ENCODE data around the gene WNT6.

The WNT6 gene

DNA sequence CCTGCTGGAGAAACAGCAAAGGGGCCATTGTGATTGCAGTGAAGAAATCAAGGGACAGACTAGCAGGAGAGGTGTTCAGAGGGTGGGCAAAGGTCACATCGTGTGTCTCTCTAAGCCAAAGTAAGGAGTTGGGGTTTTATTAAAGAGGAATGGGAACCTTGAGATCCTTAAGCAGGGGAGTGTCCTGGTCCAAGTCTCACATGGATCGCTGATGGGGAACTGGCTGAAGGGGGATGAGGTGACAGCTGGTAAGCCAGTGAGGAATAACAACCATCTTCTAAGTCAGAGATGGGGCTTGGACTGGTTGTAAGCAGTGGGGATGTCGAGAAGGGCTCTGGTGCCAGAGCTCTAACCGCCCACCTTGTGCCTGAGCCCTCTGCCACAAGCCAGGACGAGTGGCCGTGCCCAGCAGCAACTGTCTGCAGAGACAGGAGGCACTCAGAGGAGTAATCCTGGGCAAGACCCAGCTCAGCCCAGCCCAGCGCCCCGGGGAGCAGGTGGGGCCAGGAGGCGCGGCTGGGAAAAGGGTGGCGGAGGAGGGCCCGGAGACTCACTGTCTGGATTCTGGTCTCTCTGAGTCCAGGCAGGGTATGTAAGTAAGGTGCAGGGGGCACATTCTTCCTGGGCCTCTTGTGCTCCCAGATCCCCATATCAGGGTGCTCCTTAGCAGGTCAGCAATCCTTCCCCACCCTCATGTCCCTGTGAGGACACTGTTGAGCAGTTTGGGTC is 34.7 kb downstream of the WNT6 start:
- DNase-seq = no peak

DNA sequence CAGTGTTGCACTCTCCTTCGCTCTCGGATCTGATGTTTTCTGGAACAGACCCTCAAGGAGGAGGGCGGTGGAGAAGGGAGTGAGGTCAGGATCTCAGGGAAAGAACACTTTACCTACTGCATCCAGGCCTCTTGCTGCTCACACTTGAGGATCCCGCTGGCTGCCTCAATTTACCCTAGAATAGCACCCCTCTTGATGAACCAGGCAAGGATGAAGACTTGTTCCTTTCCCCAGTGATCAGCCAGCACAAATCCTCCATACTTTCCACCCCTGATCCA is 35.2 kb downstream of the WNT6 start:
- DNase-seq = no peak

DNA sequence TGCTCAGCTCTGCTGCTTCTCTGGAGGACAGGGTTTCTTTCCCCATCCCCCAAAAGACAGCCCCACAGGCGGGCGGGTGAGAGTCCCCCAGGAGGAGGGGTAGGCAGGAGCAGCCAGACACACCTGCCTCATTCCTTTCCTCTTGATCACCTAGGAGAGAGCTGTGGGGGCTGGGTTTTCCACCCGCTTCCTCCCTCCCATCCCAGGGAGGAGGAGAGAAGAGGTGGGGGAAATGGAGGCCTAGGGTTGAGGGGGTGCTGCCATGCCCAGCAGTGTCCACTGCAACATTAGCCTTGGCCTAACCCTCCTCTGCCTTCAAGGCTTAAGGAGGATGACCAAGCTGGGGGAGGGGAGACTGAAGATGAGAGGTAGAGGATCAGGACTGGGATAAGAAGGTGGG is 35.7 kb downstream of the WNT6 start:
- no peak for DNase-seq

DNA sequence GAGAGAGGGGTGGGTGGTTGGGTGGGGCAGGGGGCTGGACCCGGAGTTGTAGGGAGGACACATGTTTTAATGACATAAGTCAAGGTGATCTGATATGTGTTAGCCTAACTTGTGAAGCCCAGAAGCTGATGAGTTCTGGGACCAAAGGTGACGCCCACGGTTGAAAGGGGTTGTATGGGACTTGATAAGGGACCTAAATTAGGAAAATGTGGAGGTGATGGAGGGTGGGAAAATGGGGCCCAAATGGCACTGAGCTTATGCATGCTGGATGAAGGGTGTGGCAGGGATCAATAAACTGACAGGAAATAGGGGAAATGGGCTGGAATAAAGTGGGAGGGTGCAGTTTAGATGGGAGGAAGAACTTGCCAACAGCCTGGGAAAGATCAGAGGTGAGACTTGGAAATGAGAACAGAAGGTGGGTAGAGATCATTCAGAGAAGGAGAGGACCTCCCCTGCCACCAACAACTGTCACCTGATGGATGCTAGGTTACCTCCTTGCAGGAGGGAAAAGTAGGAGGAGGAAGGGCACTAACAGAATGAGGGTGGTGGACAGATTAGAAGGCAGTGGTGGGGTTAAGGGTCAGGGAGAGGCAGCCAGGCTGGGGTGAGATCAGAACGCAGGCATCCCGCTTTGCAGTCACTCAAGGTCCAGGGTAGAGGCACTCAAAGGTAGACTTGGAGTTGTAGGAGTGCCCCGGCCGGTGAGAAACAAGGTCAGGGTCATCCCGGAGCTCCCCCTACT is 36.3 kb downstream of the WNT6 start:
- DNase-seq = no peak

DNA sequence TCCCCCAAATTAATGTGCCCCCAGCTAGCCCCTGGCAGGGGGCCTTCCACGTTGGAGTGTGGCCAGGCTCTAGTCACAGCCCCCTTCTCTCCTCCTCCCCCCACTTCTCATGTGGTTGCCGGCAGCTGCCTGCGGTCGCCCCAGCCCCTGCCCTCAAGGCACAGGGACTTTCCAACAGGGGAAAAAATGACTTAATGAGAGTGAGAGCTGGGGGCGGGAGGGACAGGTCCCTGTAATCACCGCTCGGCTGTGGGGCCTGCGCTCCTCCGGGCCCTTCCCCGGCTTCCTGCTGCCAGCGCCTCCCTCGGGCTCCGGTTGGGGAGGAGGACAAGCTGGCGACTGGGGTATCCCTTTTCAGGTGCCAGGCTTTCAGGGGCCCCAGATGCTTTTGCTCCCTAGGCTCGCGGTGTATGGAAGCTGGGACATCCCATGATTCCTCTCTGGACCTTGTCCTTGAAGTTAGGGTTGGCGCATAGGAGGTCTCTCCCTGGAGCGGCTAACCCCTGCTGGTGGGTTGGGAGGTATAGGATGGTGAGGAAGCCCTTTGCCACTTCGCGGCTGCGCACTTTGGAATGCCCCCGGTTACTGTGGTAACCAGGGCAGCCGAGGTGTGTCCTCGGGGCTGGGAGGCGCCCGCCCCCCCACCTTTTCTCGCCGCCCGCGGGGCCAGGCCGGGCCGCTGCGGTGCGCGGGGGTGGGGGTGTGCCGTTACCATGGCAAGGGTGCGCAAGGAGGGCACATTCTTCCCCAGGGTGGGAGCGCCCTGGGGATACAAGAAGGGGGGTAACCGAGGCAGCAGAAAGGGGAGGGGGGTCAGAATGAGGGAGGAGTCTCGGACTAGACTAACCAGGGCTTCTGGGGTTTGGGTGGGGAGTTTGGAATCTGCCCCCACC is 37.1 kb downstream of the WNT6 start:
- DNase-seq = peak; percentile 47 to 75 (median 60)

DNA sequence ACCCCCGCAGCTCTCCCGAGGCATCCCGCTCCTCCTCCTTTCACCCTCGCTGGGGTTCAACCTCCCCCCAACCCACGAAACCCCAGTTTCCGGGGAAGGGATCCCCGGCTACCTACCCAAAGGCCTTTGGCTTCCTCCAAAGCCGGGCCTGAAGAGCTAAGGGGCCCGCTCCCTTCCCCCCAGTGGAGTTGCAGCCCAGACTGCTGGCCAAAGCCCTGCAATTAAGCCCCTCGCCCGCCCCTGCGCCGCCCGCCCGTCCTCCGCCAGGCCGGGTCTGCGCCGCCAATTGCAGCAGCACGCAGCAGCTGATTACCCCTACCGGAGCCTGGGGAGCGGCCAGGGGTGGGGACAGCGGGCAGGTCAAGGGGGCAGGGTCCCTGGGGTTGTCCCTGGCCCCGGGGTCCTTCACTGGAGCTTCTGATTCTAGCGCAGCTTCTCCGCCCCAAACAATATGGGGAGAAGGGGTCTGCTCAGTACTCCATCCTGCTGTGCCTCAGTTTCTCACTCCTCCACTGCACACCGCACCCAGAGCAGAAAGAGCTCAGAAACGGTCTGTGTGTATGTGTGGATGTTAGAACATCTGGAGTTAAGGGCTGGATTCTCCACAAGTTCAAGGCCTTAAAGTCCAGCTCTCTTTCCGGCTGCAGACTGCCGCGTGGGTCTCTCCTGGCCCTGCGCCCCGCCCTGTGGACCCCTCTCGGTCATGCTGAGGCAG is 37.9 kb downstream of the WNT6 start:
- no peak for DNase-seq

DNA sequence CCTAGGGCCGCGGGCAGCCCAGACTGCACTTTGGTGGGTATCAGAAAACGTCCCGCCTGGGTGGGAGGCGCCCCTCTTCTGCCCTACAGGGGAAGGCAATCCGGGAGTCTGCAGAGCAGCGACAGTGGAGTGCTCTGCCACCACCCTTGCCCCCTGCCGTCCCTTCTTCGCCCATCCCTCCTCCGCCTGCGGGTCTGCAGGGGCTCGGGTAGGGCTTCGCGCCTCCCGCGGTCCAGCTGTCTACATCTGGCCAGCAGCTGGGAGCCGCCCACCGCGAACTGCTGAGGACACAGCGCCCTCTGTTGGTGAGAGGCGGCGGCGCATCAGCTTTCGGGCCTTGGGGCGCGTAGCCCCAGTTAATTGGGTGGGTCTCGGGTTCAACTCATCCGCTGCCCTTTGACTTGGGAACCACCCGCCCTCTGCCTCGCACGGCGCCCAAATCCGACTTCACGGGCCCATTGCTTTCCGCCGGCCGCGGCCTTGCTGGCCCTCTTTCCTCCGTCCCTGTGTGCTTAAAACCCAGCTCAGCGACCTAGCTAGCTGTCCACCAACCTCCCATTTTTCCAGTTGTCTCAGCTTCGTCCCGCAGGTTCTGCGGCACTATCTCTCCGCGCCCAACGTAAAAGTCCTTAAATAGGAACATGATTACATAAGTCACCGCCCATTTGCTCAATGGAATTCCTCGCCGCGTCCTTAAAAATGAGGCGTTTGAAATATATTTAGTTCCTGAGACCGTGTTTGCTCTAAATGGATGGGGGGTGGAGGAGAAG is 38.7 kb downstream of the WNT6 start:
- DNase-seq = peak; percentile 66 to 83 (median 80)

DNA sequence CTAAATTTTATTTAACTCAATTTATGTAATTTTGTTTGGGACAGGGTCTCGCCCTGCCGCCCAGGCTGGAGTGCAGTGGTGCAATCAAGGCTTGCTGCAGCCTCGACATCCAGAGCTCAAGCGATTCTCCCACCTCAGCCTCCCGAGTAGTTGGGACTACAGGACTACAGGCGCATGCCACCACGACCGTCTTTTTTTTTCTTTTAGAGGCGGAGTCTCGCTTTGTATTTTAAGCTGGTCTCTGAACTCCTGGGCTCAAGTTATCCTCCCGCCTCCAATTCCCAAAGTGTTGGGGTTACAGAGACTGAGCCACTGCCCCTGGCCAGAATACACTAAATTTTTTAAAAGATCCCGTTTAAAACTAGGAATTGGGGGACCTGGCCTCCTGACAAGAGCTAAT is 39.5 kb downstream of the WNT6 start:
- no peak for DNase-seq

DNA sequence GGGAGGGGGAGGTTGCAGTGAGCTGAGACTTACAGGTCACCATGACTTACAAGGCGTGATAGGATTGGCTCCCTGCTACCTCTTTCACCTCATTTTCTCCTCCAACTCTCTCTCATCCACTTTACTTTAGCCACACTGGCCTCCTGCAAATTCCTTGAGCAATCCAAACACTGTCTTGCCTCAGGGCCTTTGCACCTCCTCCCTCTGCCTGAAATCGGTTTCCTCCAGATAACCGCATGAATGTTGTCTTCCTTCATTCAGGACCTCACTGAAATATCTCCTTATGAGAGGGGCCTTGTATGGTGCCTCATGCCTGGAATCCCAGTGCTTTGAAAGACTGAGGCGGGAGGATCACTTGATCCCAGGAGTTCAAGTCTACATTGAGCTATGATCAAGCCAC is 42.8 kb downstream of the WNT6 start:
- no peak for DNase-seq

DNA sequence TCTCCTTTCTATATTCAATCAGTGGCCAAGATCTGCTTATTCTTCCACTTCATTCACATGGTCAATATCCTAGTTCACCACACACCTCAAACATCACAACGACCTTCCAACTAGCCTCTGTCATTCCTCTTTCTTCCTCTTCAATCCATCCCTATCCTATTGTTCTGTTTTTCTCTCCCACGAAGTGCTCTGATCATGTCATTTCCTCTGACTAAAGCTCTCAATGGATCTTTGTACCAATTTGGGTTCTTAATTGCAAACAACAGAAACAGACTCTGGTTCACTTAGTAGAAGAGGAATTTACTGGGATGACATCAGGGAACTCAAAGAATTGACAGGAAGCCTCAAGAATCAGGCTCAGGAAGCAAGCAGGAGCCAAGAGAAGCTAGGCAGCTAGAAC is 44.6 kb downstream of the WNT6 start:
- DNase-seq = peak in 1 of 4 experiments; percentile 34

DNA sequence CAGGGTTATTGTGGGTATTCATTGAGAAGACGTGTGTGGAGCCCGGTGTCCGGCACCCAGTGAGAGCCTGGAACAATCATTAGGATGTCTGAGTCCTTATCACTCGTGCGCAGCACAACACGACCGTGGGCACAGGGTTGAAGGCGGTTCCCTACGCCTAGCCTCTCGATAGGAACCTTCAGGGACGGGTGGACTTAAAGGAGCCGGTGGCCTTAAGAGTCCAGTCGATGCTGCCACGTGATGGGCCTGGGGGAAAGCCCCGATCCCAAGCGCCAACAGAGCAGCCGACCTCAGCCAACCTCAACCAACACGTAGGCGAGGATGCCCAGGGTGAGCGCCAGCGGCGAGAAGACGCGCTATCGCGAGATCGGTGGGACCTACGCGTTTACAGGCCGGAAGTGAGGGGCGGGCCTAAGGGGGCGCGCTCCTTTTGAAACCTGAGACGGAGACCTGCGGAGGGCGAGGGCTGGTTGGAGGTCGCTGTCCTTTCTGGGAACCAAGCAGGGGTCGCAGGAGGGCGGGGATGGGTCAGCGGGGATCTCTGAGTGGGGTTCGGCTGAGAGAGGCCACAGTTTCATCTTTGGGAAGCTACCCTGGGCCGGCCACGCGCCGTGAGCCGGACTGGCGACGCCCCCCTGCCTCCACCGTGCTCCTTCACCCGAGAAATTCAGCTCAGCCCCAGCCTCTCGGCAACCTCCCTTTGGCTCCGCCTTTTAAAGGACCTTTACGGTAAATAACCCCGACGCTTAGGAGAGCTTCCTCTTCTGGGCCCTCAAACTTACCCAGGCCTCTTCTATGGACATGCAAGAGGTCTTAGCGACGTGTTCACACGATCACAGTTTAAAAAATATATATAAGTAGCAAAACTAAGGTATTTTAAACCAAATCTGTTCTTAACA is 49.4 kb downstream of the WNT6 start:
- peak; percentile 91 to 95 (median 94) for DNase-seq

DNA sequence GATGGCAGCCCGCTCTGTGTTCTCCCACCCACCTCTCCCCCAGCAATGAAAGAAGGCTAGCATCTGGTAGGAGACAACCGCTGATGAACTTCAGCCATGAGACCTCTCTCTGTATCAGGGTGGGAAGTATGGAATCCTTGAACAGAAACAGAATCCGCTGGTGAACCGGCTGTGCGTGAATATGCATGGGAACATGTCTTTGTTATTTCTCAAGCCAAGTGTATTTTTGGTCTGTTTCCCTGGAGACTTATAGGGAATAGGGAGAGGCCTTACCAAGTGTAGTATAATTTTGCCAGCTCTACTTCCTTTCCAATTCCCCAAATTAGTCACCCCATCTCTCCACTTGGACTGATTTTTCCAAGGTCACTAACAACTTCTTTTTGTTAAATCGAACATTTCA is 51.1 kb downstream of the WNT6 start:
- no peak for DNase-seq

DNA sequence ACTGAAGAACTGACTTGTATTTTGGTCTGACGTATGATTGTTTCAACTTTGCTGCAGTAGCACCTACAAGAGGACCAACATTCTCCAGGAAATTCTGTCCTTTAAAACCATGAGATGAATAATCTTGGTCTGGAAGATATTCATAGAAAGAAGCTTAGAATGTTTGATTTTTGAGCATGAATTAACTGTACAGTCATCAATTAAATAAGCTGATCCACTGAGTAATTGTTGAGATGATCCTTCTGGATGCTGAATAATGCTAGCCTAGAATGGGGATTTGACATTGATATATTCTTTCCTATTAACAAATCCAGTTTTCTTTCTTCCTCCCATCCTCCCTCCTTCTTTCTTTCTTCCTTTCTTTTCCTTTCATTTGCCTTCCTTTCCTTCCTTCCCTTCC is 60.9 kb downstream of the WNT6 start:
- DNase-seq = no peak
